ENCODE results near the gene MACROD2. TPM values are rescaled to one million over a fixed set of nuclear protein-coding genes. Genes with fewer than 3 reads are reported as not detected.

Gene MACROD2
- total RNA-seq, 1 donor from 2014 or later: 0.23 TPM

- no peak overlapping the region for H3K4me3 ChIP-seq (ENCODE audit: low read depth, low read length)
- TF ChIP-seq, protein P1, sequence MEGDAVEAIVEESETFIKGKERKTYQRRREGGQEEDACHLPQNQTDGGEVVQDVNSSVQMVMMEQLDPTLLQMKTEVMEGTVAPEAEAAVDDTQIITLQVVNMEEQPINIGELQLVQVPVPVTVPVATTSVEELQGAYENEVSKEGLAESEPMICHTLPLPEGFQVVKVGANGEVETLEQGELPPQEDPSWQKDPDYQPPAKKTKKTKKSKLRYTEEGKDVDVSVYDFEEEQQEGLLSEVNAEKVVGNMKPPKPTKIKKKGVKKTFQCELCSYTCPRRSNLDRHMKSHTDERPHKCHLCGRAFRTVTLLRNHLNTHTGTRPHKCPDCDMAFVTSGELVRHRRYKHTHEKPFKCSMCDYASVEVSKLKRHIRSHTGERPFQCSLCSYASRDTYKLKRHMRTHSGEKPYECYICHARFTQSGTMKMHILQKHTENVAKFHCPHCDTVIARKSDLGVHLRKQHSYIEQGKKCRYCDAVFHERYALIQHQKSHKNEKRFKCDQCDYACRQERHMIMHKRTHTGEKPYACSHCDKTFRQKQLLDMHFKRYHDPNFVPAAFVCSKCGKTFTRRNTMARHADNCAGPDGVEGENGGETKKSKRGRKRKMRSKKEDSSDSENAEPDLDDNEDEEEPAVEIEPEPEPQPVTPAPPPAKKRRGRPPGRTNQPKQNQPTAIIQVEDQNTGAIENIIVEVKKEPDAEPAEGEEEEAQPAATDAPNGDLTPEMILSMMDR (conservative IDR thresholded peaks at IDR 0.05; ENCODE audit: low read depth, low read length): no peak
- DNase-seq (ENCODE audit: low read depth): no peak
These were observed 1146.5 kb downstream of the MACROD2 start for GRCh38 chr20:15141861-15142260.

DNA sequence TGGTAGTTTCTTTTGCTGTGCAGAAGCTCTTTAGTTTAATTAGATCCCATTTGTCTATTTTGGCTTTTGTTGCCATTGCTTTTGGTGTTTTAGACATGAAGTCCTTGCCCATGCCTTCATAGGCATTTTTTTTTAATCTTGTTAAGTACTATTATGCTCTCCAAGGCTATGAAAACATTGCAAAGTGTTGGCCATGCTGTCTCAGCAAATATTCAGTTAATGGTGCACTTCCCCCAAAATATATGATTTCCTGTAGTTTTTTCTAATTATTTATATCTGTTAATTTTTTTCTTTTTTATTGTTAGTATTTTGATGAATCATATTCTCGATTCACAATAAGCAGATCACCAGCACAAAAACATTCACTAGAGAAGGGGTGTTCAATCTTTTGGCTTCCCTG, 1148.2 kb downstream of the MACROD2 start:
- no peak for DNase-seq (ENCODE audit: low read depth)
- TF ChIP-seq, protein P1 (conservative IDR thresholded peaks at IDR 0.05; ENCODE audit: low read depth, low read length): no peak
- no peak overlapping the region for H3K4me3 ChIP-seq (ENCODE audit: low read depth, low read length)

DNA sequence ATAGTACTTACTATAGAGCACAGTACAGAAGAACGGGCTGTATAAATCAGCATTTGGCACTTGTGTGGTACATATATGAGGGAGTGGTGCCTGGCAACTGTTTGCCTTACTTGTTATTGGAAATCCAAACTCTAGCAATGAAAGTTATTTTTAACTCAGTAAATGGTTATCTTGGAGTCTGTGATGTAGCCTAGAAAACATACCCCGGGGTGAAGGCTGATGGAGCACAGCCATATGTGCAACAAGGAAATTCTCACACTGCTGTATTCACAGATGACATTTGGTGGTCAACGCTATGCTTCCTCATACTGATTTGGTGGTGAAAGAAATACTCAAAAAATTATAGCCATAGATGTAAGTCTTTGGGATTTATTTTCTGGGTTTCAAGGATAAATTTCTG, 1149.6 kb downstream of the MACROD2 start:
- TF ChIP-seq, protein P1 (conservative IDR thresholded peaks at IDR 0.05; ENCODE audit: low read depth, low read length): no peak
- no peak for DNase-seq (ENCODE audit: low read depth)
- H3K4me3 ChIP-seq (ENCODE audit: low read depth, low read length): no peak overlapping the region

GRCh38 chr20:15146948-15147347, 1151.6 kb downstream of the MACROD2 start:
- TF ChIP-seq, protein P1 (conservative IDR thresholded peaks at IDR 0.05; ENCODE audit: low read depth, low read length): no peak

GRCh38 chr20:15154070-15154469, 1158.8 kb downstream of the MACROD2 start:
- no peak for DNase-seq (ENCODE audit: low read depth)
- TF ChIP-seq, protein P1 (conservative IDR thresholded peaks at IDR 0.05; ENCODE audit: low read depth, low read length): no peak
- no peak overlapping the region for H3K4me3 ChIP-seq (ENCODE audit: low read depth, low read length)

More at GRCh38 chr20:15146948-15147347, 1151.6 kb downstream of the MACROD2 start:
- no peak overlapping the region for H3K4me3 ChIP-seq (ENCODE audit: low read depth, low read length)
- DNase-seq (ENCODE audit: low read depth): no peak

GRCh38 chr20:15155848-15156401, 1160.6 kb downstream of the MACROD2 start:
- TF ChIP-seq, protein P1 (conservative IDR thresholded peaks at IDR 0.05; ENCODE audit: low read depth, low read length): no peak
- DNase-seq (ENCODE audit: low read depth): no peak
- no peak overlapping the region for H3K4me3 ChIP-seq (ENCODE audit: low read depth, low read length)

GRCh38 chr20:15158533-15158932, 1163.2 kb downstream of the MACROD2 start:
- no peak overlapping the region for H3K4me3 ChIP-seq (ENCODE audit: low read depth, low read length)
- TF ChIP-seq, protein P1 (conservative IDR thresholded peaks at IDR 0.05; ENCODE audit: low read depth, low read length): no peak
- DNase-seq (ENCODE audit: low read depth): no peak

Data from epithelial cell of proximal tubule (primary cell).